ENCODE results near the gene ATXN7L1. TPM values are rescaled to one million over a fixed set of nuclear protein-coding genes. Genes with fewer than 3 reads are reported as not detected.

ATXN7L1 gene
- total and polyA plus RNA-seq, 2 of the 8 experiments (the other 6 are each of a cell fraction or from before 2014, with no cell fraction given): 14.3 to 34.0 TPM

DNA sequence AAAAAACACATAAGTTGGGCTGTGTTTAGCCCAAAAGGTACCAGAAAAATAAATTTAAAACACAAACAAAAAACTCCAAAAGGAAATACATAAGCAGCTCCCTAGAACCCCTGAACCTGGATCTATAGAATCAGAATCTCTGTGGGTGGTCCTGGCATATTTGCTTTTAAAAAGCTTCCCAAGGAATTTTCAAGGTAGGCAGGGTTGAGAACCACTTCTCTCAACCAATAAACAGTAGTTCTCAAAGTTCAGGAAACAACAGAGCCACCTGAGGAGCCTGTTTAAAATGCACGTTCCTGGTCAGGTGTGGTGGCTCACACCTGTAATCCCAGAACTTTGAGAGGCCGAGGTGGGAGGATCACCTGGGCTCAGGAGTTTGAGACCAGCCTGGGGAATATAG, 12.5 kb downstream of the ATXN7L1 start (continued):
- TF ChIP-seq ZNF274 (IDR thresholded peaks at IDR 0.05; ENCODE audit: borderline replicate concordance, extremely low read depth, low read length) (no peak), EP300 (IDR thresholded peaks at IDR 0.05; ENCODE audit: borderline replicate concordance in 1 of 2, low read depth in 2 of 2, low read length in 2 of 2) (no peak)

Measured in H1 (cell line).